OCI-LY7 (cell line): ENCODE results near the gene NEO1.

Experiments
- CTCF ChIP-seq: fragments of 200-600 bp; sonication (generic); conservative IDR thresholded peaks from 2 replicates; pipeline ENCODE4 v1.5.1; 2014; ENCODE audit warnings: mild to moderate bottlenecking, antibody characterized with exemption, low read length, moderate library complexity, mixed read lengths
- EZH2phosphoT487 ChIP-seq: fragments of 200-600 bp; sonication (generic); IDR thresholded peaks from 2 replicates; pipeline ENCODE4 v1.6.1; 2018; ENCODE audit warnings: low read depth, borderline replicate concordance, mild to moderate bottlenecking, mixed run types, antibody characterized with exemption, low read length, moderate library complexity, mixed read lengths

- TF ChIP-seq EZH2phosphoT487 (no peak), CTCF (no peak)
Measured at GRCh38 chr15:73275862-73276261, 223.6 kb downstream of the NEO1 start.
